Measurements from ENCODE around the gene SIGLECL1.

DNA sequence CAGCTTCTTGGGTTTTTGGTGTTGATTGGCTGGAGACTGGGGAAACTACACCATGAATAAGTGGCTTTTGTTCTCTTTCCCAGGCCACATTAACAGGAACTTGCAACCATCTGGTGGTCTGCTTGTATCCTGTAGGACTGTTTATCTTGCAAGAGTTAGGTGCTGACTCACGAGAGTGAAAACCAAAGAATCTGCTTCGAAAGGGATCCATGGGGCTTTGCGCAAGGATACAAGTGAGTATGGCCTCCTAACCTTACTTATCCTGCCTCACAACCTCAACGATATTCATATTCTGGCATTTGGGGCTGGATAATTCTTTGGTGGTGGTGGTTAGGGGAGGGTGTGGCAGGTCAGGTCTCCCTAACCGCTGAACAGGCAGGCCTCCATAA is 4.7 kb upstream of the SIGLECL1 start:
- TF ChIP-seq, protein P1, sequence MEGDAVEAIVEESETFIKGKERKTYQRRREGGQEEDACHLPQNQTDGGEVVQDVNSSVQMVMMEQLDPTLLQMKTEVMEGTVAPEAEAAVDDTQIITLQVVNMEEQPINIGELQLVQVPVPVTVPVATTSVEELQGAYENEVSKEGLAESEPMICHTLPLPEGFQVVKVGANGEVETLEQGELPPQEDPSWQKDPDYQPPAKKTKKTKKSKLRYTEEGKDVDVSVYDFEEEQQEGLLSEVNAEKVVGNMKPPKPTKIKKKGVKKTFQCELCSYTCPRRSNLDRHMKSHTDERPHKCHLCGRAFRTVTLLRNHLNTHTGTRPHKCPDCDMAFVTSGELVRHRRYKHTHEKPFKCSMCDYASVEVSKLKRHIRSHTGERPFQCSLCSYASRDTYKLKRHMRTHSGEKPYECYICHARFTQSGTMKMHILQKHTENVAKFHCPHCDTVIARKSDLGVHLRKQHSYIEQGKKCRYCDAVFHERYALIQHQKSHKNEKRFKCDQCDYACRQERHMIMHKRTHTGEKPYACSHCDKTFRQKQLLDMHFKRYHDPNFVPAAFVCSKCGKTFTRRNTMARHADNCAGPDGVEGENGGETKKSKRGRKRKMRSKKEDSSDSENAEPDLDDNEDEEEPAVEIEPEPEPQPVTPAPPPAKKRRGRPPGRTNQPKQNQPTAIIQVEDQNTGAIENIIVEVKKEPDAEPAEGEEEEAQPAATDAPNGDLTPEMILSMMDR (IDR thresholded peaks at IDR 0.05; ENCODE audit: low read length), result no peak
- TF ChIP-seq EZH2 (IDR thresholded peaks at IDR 0.05; ENCODE audit: borderline replicate concordance, low read length), result no peak
